ENCODE measurements around the gene NCAM1. TPM values are rescaled to one million over a fixed set of nuclear protein-coding genes. Genes with fewer than 3 reads are reported as not detected.

NCAM1 gene
- total and polyA plus RNA-seq, 2 experiments from 2014 or later: 0.76 to 1.6 TPM

GRCh38 chr11:113083571-113083970, 122.4 kb downstream of the NCAM1 start (continued):
- TF ChIP-seq, protein P1, sequence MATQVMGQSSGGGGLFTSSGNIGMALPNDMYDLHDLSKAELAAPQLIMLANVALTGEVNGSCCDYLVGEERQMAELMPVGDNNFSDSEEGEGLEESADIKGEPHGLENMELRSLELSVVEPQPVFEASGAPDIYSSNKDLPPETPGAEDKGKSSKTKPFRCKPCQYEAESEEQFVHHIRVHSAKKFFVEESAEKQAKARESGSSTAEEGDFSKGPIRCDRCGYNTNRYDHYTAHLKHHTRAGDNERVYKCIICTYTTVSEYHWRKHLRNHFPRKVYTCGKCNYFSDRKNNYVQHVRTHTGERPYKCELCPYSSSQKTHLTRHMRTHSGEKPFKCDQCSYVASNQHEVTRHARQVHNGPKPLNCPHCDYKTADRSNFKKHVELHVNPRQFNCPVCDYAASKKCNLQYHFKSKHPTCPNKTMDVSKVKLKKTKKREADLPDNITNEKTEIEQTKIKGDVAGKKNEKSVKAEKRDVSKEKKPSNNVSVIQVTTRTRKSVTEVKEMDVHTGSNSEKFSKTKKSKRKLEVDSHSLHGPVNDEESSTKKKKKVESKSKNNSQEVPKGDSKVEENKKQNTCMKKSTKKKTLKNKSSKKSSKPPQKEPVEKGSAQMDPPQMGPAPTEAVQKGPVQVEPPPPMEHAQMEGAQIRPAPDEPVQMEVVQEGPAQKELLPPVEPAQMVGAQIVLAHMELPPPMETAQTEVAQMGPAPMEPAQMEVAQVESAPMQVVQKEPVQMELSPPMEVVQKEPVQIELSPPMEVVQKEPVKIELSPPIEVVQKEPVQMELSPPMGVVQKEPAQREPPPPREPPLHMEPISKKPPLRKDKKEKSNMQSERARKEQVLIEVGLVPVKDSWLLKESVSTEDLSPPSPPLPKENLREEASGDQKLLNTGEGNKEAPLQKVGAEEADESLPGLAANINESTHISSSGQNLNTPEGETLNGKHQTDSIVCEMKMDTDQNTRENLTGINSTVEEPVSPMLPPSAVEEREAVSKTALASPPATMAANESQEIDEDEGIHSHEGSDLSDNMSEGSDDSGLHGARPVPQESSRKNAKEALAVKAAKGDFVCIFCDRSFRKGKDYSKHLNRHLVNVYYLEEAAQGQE (IDR thresholded peaks at IDR 0.05; ENCODE audit: unreplicated experiment): no peak
- TF ChIP-seq JUNB (IDR thresholded peaks at IDR 0.05; ENCODE audit: unreplicated experiment) (no peak), NANOG (IDR thresholded peaks at IDR 0.05; ENCODE audit: borderline replicate concordance) (no peak), ZNF462 (CRISPR knock-in tag; IDR thresholded peaks at IDR 0.05) (no peak), STAT1 (IDR thresholded peaks at IDR 0.05; ENCODE audit: unreplicated experiment) (no peak), CREB1 (CRISPR knock-in tag; IDR thresholded peaks at IDR 0.05; ENCODE audit: low read depth) (no peak)

DNA sequence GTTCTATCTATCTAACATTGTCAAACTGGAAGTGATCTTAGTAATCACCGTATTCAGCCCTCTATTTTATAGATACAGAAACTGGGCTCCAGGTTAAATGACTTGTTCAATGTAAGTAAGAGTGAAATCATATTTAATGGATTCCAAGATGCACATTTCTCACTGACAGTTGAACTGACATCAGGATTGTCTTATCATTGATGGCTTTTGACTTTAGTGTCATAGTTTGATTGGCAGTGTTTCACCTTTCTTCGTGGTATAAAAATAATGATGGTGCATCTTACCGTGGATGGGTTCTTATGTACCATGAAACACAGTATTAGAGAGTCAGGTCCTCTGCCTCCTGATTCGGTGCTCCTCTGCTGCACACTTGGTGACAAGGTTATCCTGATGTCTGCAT, 123.1 kb downstream of the NCAM1 start:
- Histone ChIP-seq H3F3A (replicated peaks; ENCODE audit: low read depth) (no peaks in the 10 kb centered on the region), H3K4me3 (no peak overlapping the region), H3K27me3 (ENCODE audit: insufficient read depth) (peaks cover 40% of the 10 kb centered on the region), H3K27ac (ENCODE audit: low read depth) (no peak overlapping the region), H2AFZ (no peak overlapping the region), H4K20me1 (replicated peaks; ENCODE audit: insufficient read depth) (no peaks in the 10 kb centered on the region), H3K4me2 (no peak overlapping the region), H3K79me2 (replicated peaks; ENCODE audit: insufficient read depth) (no peaks in the 10 kb centered on the region), H3K4me1 (ENCODE audit: insufficient read depth) (peaks cover 18% of the 10 kb centered on the region), H3K36me3 (ENCODE audit: insufficient read depth) (no peaks in the 10 kb centered on the region), H3K9me2 (ENCODE audit: insufficient read depth) (no peaks in the 10 kb centered on the region)
- Mint-ChIP-seq H3K4me3 (no peak overlapping the region), H3K27ac (no peak overlapping the region), H3K36me3 (ENCODE audit: low read depth) (no peaks in the 10 kb centered on the region), H3K9me3 (no peaks in the 10 kb centered on the region), H3K4me1 (peaks cover 31% of the 10 kb centered on the region; the same call in 2 of the 3 replicates), H3K27me3 (ENCODE audit: insufficient read depth, low read depth, poor library complexity) (no peaks in the 10 kb centered on the region)
- ATAC-seq: no peak
- no peak for DNase-seq (ENCODE audit: low spot score)
- TF ChIP-seq POLR2AphosphoS5 (IDR thresholded peaks at IDR 0.05; ENCODE audit: low read depth) (no peak), ETS1 (IDR thresholded peaks at IDR 0.05) (no peak), JUNB (IDR thresholded peaks at IDR 0.05; ENCODE audit: unreplicated experiment) (no peak), STAT1 (IDR thresholded peaks at IDR 0.05; ENCODE audit: unreplicated experiment) (no peak)
